Gastroesophageal sphincter (tissue), 4 donors: ENCODE data around the gene POC1A. TPM values are rescaled to one million over a fixed set of nuclear protein-coding genes. Genes with fewer than 3 reads are reported as not detected.

Experiments
- ATAC-seq: fragments of 150-250 bp; one replicate; pipeline ENCODE4 v1.9.1; 2016; ENCODE audit warnings: mild to moderate bottlenecking, moderate library complexity
- H3K27ac ChIP-seq, 4 donors: fragments of 200-600 bp; sonication (generic) in 3 of 4; 1 replicate in 3 of 4; 2 replicates in 1 of 4; pipeline ENCODE4 v1.5.1; 2016 to 2019
- H3K27me3 ChIP-seq: fragments of 200-600 bp; sonication (generic); one replicate; pipeline ENCODE4 v1.5.1; 2019
- H3K36me3 ChIP-seq, 2 donors: fragments of 200-600 bp; sonication (generic); one replicate each; pipeline ENCODE4 v1.5.1; 2019; ENCODE audit warnings: control low read depth in 1 of 2
- H3K4me1 ChIP-seq, 3 donors: fragments of 200-600 bp; sonication (generic); 1 replicate in 2 of 3; 2 replicates in 1 of 3; pipeline ENCODE4 v1.5.1; 2016 to 2019; ENCODE audit warnings: control low read depth in 2 of 3
- H3K4me3 ChIP-seq, 2 donors: fragments of 200-600 bp; sonication (generic); one replicate each; pipeline ENCODE4 v1.5.1; 2019; ENCODE audit warnings: mild to moderate bottlenecking in 1 of 2, moderate library complexity in 1 of 2
- H3K9me3 ChIP-seq, 3 donors: fragments of 200-600 bp; sonication (generic); one replicate each; pipeline ENCODE4 v1.5.1; 2017 to 2019; ENCODE audit warnings: control low read depth in 2 of 3
- CTCF ChIP-seq, 4 experiments: fragments of 200-600 bp in 2 of 4; fragments of 450-650 bp in 2 of 4; sonication (generic) in 1 of 4; IDR thresholded peaks; one replicate each; pipeline ENCODE4 v1.5.1; 2017 to 2019; ENCODE audit warnings: antibody characterized with exemption in 4 of 4, mild to moderate bottlenecking in 2 of 4, moderate library complexity in 2 of 4
- EP300 ChIP-seq: sonication (generic); formaldehyde crosslinking; IDR thresholded peaks from one replicate; pipeline ENCODE4 v1.6.1; 2017; ENCODE audit warnings: antibody characterized with exemption, mild to moderate bottlenecking
- POLR2A ChIP-seq, 2 donors: fragments of 450-650 bp; IDR thresholded peaks; one replicate each; pipeline ENCODE4 v1.6.1; 2017; ENCODE audit warnings: antibody characterized with exemption in 2 of 2, mild to moderate bottlenecking in 2 of 2, moderate library complexity in 1 of 2
- POLR2AphosphoS5 ChIP-seq: sonication (generic); formaldehyde crosslinking; IDR thresholded peaks from one replicate; pipeline ENCODE4 v1.6.1; 2017; ENCODE audit warnings: antibody characterized with exemption
- WGBS, 2 donors: methylation state at CpG; one replicate each; pipeline ENCODE4 v1.1.5; 2018; ENCODE audit warnings: low coverage in 1 of 2; 5-methylcytosine and 5-hydroxymethylcytosine counted together
- total RNA-seq, 4 donors: library from RNA; depleted of rRNA; stranded (reverse); fragments of >200 nt; gene quantifications; one replicate each; pipeline ENCODE4 v1.1.0, GENCODE V29; 2016

Gene POC1A
- total RNA-seq, 4 donors from 2014 or later, result 0.73 to 1.7 (median 0.93) TPM

GRCh38 chr3:52195823-52196331 is 41.7 kb upstream of the POC1A start:
- Histone ChIP-seq H3K4me3 (no peak overlapping the region), H3K27me3 (no peaks in the 10 kb centered on the region), H3K27ac (peak overlapping the region in 3 of 4 donors; percentile 44 to 88 (median 79)), H3K9me3 (no peaks in the 10 kb centered on the region), H3K4me1 (peaks cover 0 to 81% (median 25%) of the 10 kb centered on the region in 3 donors), H3K36me3 (peaks cover 0 to 16% of the 10 kb centered on the region in 2 donors)
- 64 to 67% methylated on average over 5 to 8 of the region's 10 CpGs for WGBS, 2 donors
- TF ChIP-seq EP300 (no peak), CTCF (IDR thresholded peaks at IDR 0.05) (no peak), POLR2AphosphoS5 (no peak), POLR2A (IDR thresholded peaks at IDR 0.05) (no peak)
- peak; percentile 54 for ATAC-seq

DNA sequence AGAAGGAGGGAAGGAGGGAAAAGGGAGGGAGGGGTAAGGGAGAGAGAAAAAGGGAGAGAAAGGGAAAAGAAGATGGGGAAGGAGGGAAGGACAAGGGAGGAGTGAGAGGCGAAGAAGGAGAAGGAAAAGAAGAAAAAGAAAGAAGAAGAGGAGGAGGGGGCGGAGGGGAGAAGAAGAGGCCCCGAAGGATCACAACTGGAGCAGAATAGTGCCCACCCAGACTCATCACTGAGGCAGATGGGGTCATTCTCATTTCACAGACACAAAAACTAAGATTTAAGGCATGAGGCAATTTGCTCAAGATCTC is 41.0 kb upstream of the POC1A start:
- Histone ChIP-seq H3K27me3 (no peaks in the 10 kb centered on the region), H3K36me3 (peaks cover 0 to 11% of the 10 kb centered on the region in 2 donors), H3K4me1 (peaks cover 0 to 82% (median 31%) of the 10 kb centered on the region in 3 donors), H3K4me3 (no peak overlapping the region), H3K9me3 (no peaks in the 10 kb centered on the region), H3K27ac (peak overlapping the region in 2 of 4 donors; percentile 48 to 88)
- no peak for ATAC-seq
- TF ChIP-seq EP300 (no peak), POLR2AphosphoS5 (no peak), POLR2A (IDR thresholded peaks at IDR 0.05) (no peak), CTCF (IDR thresholded peaks at IDR 0.05) (no peak)
- WGBS, 2 donors, result 76 to 89% methylated on average over 1 to 3 of the region's 3 CpGs

DNA sequence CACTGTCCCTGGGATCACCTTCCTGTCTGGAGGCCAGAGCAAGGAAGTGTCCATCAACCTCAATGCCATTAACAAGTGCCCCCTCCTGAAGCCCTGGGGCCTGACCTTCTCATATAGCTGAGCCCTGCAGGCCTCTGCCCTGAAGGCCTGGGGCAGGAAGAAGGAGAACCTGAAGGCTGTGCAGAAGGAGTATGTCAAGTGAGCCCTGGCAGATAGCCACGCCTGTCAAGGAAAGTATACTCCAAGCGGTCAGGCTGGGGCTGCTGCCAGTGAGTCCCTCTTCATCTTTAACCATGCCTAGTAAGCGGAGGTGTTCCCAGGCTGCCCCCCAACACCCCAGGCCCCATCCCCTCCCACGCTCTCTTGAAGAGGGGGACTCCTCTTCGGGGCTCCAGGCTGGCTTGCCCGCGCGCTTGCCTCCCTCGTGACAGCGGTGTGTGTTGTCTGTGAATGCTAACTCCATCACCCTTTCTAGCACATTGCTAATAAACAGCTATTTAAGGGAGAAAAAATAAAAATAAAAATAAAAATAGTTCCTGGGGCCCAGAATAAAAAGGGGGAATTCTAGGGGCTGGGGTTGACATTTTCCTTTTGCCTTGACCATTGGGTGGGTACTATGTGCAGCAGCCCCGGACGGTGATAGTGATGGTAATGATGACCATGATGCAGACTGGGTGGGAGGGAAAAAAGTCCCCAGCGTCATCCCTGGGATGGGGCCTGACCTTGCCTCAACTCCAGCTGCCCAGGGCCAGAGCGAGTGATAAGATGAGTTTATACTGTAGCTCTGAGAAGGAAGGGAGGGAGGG is 40.5 kb upstream of the POC1A start:
- H3K27ac ChIP-seq, result peak overlapping the region in 1 of 4 donors; percentile 88
- peaks cover 0 to 81% (median 35%) of the 10 kb centered on the region in 3 donors for H3K4me1 ChIP-seq
- WGBS, 2 donors, result 15 to 33% methylated on average over 1 to 6 of the region's 14 CpGs
- TF ChIP-seq POLR2A (IDR thresholded peaks at IDR 0.05), result no peak
- TF ChIP-seq POLR2AphosphoS5, result peak; percentile 58
- no peak for TF ChIP-seq CTCF (IDR thresholded peaks at IDR 0.05)
- no peak for TF ChIP-seq EP300
- H3K9me3 ChIP-seq, result no peaks in the 10 kb centered on the region
- no peaks in the 10 kb centered on the region for H3K27me3 ChIP-seq
- ATAC-seq, result peak; percentile 23
- peaks cover 0 to 6% of the 10 kb centered on the region in 2 donors for H3K36me3 ChIP-seq
- H3K4me3 ChIP-seq, result no peak overlapping the region

GRCh38 chr3:52193065-52193464 is 38.8 kb upstream of the POC1A start:
- Histone ChIP-seq H3K27me3 (no peaks in the 10 kb centered on the region), H3K36me3 (no peaks in the 10 kb centered on the region), H3K9me3 (no peaks in the 10 kb centered on the region), H3K4me3 (no peak overlapping the region), H3K4me1 (peaks cover 0 to 67% (median 35%) of the 10 kb centered on the region in 3 donors), H3K27ac (no peak overlapping the region)
- 20% methylated on average over 1 of the region's 18 CpGs; no CpG with 5 or more reads in 1 of the 2 donors for WGBS, 2 donors
- TF ChIP-seq POLR2AphosphoS5 (no peak), POLR2A (IDR thresholded peaks at IDR 0.05) (no peak), CTCF (IDR thresholded peaks at IDR 0.05) (no peak), EP300 (no peak)
- no peak for ATAC-seq

DNA sequence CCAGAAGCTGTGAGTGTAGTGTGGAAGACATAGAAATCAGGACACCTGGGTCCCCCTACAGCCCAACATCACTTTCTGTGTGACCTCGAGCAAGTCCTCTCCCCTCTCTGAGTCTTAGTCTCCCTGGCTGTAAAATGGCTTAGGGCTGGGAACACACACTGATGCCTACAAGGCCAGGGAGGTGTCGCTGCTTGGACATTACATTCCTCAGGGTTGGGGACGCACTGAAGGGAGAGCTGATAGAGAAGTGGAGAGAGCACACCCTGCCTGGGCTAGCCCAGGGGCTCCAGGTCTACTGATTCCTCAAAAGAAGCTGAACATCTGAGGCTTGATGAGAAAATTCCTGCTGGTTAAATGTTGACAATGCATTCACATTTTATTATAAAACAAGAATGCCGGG is 37.4 kb upstream of the POC1A start:
- Histone ChIP-seq H3K9me3 (no peaks in the 10 kb centered on the region), H3K4me3 (no peak overlapping the region), H3K4me1 (peaks cover 0 to 55% (median 25%) of the 10 kb centered on the region in 3 donors), H3K36me3 (no peaks in the 10 kb centered on the region), H3K27ac (peak overlapping the region in 1 of 4 donors; percentile 10), H3K27me3 (no peaks in the 10 kb centered on the region)
- ATAC-seq, result no peak
- 95 to 100% methylated on average over 1 to 3 of the region's 4 CpGs for WGBS, 2 donors
- no peak for TF ChIP-seq POLR2A (IDR thresholded peaks at IDR 0.05)
- no peak for TF ChIP-seq CTCF (IDR thresholded peaks at IDR 0.05)
- TF ChIP-seq EP300, result no peak
- TF ChIP-seq POLR2AphosphoS5, result no peak
